ENCODE results near the gene IRF9. TPM values are rescaled to one million over a fixed set of nuclear protein-coding genes. Genes with fewer than 3 reads are reported as not detected.

The IRF9 gene
- total and polyA plus RNA-seq, 10 donors: 85.8 to 265 (median 156) TPM

GRCh38 chr14:24138396-24139271 is 22.4 kb upstream of the IRF9 start:
- H3K27ac ChIP-seq: peak overlapping the region in 5 of 8 donors; percentile 9 to 98 (median 96)
- H3K4me3 ChIP-seq: peak overlapping the region in 1 of 8 donors; percentile 97
- peaks cover 3 to 47% (median 30%) of the 10 kb centered on the region in 6 donors for H3K36me3 ChIP-seq
- intact Hi-C loops (cut with DNase I; ENCODE audit: low total_unique reads): no loop called here
- peaks cover 41 to 84% (median 64%) of the 10 kb centered on the region in 6 donors for H3K4me1 ChIP-seq
- peak; percentile 76 for DNase-seq
- H3K27me3 ChIP-seq (replicated peaks in 1 of 7): no peaks in the 10 kb centered on the region
- H3K9me3 ChIP-seq: no peaks in the 10 kb centered on the region
- WGBS, 5 donors: 78 to 87% (median 84%) methylated on average over 13 of the region's 13 CpGs
- TF ChIP-seq POLR2A (IDR thresholded peaks at IDR 0.05) (no peak), POLR2AphosphoS5 (IDR thresholded peaks at IDR 0.05) (peak in 2 of 3 donors; percentile 30 to 53)
- TF ChIP-seq, protein P1, sequence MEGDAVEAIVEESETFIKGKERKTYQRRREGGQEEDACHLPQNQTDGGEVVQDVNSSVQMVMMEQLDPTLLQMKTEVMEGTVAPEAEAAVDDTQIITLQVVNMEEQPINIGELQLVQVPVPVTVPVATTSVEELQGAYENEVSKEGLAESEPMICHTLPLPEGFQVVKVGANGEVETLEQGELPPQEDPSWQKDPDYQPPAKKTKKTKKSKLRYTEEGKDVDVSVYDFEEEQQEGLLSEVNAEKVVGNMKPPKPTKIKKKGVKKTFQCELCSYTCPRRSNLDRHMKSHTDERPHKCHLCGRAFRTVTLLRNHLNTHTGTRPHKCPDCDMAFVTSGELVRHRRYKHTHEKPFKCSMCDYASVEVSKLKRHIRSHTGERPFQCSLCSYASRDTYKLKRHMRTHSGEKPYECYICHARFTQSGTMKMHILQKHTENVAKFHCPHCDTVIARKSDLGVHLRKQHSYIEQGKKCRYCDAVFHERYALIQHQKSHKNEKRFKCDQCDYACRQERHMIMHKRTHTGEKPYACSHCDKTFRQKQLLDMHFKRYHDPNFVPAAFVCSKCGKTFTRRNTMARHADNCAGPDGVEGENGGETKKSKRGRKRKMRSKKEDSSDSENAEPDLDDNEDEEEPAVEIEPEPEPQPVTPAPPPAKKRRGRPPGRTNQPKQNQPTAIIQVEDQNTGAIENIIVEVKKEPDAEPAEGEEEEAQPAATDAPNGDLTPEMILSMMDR (IDR thresholded peaks at IDR 0.05 in 8 of 11, conservative IDR thresholded peaks at IDR 0.05 in 3 of 11): no peak

DNA sequence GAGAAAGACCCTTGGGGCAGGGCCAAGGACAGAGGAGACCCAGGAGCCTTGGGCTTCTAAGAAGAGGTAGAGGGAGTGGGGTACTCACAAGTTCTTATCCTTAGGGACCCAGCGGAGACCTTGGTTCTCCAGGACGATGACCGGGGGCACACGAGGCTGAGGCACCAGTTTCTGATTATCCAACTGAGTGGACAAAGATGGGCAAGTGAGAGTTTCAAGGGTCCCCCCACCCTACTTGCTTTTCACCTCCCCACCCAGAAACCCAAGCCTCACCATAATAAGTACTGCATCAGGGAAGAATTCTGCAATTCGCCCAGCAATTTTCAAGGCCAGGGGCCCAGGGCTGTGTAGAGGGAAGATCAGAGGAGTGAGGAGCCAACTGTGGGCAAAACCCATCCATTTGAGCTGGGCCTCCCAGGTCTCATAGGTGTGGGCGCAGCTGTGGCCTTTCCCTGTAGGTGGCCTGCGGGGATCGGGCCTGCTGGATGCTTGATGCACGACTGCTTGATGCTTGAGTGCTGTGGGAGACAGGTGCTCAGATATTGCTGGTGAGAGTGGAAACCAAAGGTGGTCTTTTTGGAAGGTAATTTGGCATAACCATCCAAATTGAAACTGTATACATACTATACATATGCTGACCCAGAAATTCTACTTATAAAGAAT is 21.7 kb upstream of the IRF9 start:
- 73 to 89% (median 84%) methylated on average over 9 of the region's 9 CpGs for WGBS, 5 donors
- no peaks in the 10 kb centered on the region for H3K27me3 ChIP-seq (replicated peaks in 1 of 7)
- peak; percentile 78 for DNase-seq
- TF ChIP-seq POLR2A (IDR thresholded peaks at IDR 0.05): no peak
- H3K9me3 ChIP-seq: no peaks in the 10 kb centered on the region
- H3K4me1 ChIP-seq: peaks cover 42 to 92% (median 67%) of the 10 kb centered on the region in 6 donors
- H3K4me3 ChIP-seq: peak overlapping the region in 2 of 8 donors; percentile 88 to 98
- peak overlapping the region in 5 of 8 donors; percentile 95 to 98 (median 96) for H3K27ac ChIP-seq
- intact Hi-C loops (cut with DNase I; ENCODE audit: low total_unique reads): no loop called here
- H3K36me3 ChIP-seq: peaks cover 3 to 55% (median 36%) of the 10 kb centered on the region in 6 donors

GRCh38 chr14:24141097-24141880 is 19.8 kb upstream of the IRF9 start, which contains the start of gene EMC9:
EMC9 (minus strand) TSS chr14:24141591; CDS start chr14:24141304, 287 bp downstream.
- peak; percentile 94 to 96 (median 95) for TF ChIP-seq POLR2AphosphoS5 (IDR thresholded peaks at IDR 0.05)
- peak in 2 of 3 donors; percentile 33 to 74 for TF ChIP-seq POLR2A (IDR thresholded peaks at IDR 0.05)
- TF ChIP-seq, protein P1 (IDR thresholded peaks at IDR 0.05 in 8 of 11, conservative IDR thresholded peaks at IDR 0.05 in 3 of 11): peak; percentile 76 to 94 (median 90)
- 0 to 1% (median 0%) methylated on average over 19 to 65 of the region's 65 CpGs for WGBS, 5 donors
- Histone ChIP-seq H3K9me3 (no peaks in the 10 kb centered on the region), H3K27ac (peak within 1 kb of the TSS; percentile 88 to 97 (median 94)), H3K36me3 (peaks cover 3 to 67% (median 41%) of the 10 kb centered on the region in 6 donors), H3K27me3 (replicated peaks in 1 of 7) (no peaks in the 10 kb centered on the region), H3K4me1 (peaks cover 54 to 95% (median 78%) of the 10 kb centered on the region in 6 donors), H3K4me3 (peak within 1 kb of the TSS; percentile 63 to 98 (median 86))
- intact Hi-C loops (cut with DNase I; ENCODE audit: low total_unique reads): no loop called here
- DNase-seq: peak; percentile 99

DNA sequence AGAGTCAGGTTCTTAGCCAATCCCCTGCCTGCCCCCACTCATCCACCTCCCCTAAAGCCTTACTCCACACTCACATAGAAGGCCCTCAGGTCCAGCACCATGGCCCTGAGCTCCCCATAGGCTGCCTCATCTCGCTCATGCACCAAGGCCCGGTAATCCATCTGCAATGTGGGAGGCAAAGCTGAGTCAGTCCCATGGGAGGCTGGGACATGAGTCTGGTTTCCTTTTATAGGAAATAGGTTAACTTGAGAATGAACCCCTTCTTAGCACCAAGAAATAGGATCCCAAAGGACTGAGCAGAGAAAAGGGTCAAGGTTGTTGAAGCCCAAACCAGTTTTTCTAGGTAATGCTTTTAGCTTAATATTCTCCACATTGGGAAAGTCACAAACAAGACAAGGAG is 17.6 kb upstream of the IRF9 start:
- peak; percentile 36 for DNase-seq
- Histone ChIP-seq H3K4me1 (peaks cover 45 to 83% (median 65%) of the 10 kb centered on the region in 6 donors), H3K4me3 (no peak overlapping the region), H3K36me3 (peaks cover under 1 to 54% (median 28%) of the 10 kb centered on the region in 6 donors), H3K27ac (peak overlapping the region in 3 of 8 donors; percentile 6 to 99 (median 94)), H3K9me3 (no peaks in the 10 kb centered on the region), H3K27me3 (replicated peaks in 1 of 7) (no peaks in the 10 kb centered on the region)
- WGBS, 5 donors: 74 to 93% (median 84%) methylated on average over 2 of the region's 2 CpGs
- TF ChIP-seq POLR2A (IDR thresholded peaks at IDR 0.05): no peak
- TF ChIP-seq POLR2AphosphoS5 (IDR thresholded peaks at IDR 0.05): no peak
- TF ChIP-seq, protein P1 (IDR thresholded peaks at IDR 0.05 in 8 of 11, conservative IDR thresholded peaks at IDR 0.05 in 3 of 11): no peak
- intact Hi-C loops (cut with DNase I; ENCODE audit: low total_unique reads): no loop called here

Data from spleen (tissue), 11 donors.